ENCODE results near the gene NAMPT. TPM values are rescaled to one million over a fixed set of nuclear protein-coding genes. Genes with fewer than 3 reads are reported as not detected.

Gene NAMPT
- total and polyA plus RNA-seq, 4 experiments from 2014 or later = 13.3 to 24.9 (median 17.7) TPM

DNA sequence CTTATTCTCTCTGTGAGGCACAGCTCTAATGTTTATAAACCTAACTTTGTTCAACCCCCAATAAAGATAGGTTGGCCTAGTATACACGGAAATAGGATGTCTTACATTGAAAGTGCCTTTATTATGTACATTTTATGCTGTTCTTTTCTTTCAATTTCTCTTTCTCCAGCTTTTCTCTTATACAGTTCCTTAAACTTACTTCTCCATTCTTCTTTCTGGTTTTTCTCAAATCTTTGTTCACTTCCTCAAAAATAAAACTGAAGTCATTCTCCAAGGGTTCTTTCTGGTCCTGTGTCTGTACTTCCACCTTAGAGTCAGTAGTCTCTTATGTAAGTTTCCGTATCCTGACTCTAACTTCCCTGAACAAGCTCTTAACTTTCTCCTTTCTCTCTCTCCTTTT lies 29.2 kb upstream of the NAMPT start:
- Mint-ChIP-seq H3K9me3 (peaks cover 0 to 7% (median 0%) of the 10 kb centered on the region in 8 donors), H3K4me3 (no peak overlapping the region), H3K4me1 (no peaks in the 10 kb centered on the region), H3K27ac (no peak overlapping the region), H3K36me3 (no peaks in the 10 kb centered on the region), H3K27me3 (peaks cover 4 to 18% of the 10 kb centered on the region in 2 donors)
- Histone ChIP-seq H3K4me3 (ENCODE audit: low read length in 2 of 2) (no peak overlapping the region), H3K27ac (ENCODE audit: low read depth, low read length) (no peak overlapping the region), H3K36me3 (ENCODE audit: insufficient read depth, low read length) (no peaks in the 10 kb centered on the region), H3K9me3 (ENCODE audit: control insufficient read depth in 1 of 2, low read length in 2 of 2) (no peaks in the 10 kb centered on the region), H3K4me1 (ENCODE audit: insufficient read depth, low read length) (no peaks in the 10 kb centered on the region), H3K27me3 (ENCODE audit: insufficient read depth, low read length) (no peaks in the 10 kb centered on the region)
- POLR2A ChIA-PET (ENCODE audit: partially characterized antibody) = no interaction called here
- CTCF ChIA-PET (ENCODE audit: partially characterized antibody) = no interaction called here
- no peak for DNase-seq
- intact Hi-C loops (cut with micrococcal nuclease) = no loop called here

DNA sequence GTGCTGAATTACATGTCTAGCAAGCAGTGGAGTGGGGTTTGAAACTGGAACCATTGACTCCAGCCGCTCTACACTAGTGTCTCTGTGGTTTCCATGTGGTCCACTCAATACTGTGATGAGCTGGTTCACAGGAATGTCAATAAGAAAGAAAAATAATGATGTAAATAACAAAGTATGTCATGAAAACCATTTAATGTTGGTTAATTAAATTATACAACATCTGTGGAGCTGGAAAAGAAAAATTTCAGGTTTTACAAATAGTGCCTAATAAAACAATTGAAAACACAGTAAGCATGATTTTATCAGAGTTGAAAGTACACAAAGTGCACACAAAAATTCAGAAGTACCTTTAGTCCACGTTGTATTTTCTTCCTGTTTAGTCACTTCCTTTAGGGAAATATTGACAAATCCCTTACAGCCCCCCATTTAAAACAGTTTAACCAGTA lies 28.7 kb upstream of the NAMPT start:
- DNase-seq = no peak
- Histone ChIP-seq H3K9me3 (ENCODE audit: control insufficient read depth in 1 of 2, low read length in 2 of 2) (no peaks in the 10 kb centered on the region), H3K27me3 (ENCODE audit: insufficient read depth, low read length) (no peaks in the 10 kb centered on the region), H3K4me3 (ENCODE audit: low read length in 2 of 2) (no peak overlapping the region), H3K4me1 (ENCODE audit: insufficient read depth, low read length) (no peaks in the 10 kb centered on the region), H3K36me3 (ENCODE audit: insufficient read depth, low read length) (no peaks in the 10 kb centered on the region), H3K27ac (ENCODE audit: low read depth, low read length) (no peak overlapping the region)
- Mint-ChIP-seq H3K4me3 (no peak overlapping the region), H3K27ac (no peak overlapping the region), H3K36me3 (no peaks in the 10 kb centered on the region), H3K27me3 (peaks cover 4 to 14% of the 10 kb centered on the region in 2 donors), H3K9me3 (peaks cover 0 to 7% (median 0%) of the 10 kb centered on the region in 8 donors), H3K4me1 (no peaks in the 10 kb centered on the region)
- intact Hi-C loops (cut with micrococcal nuclease) = no loop called here
- CTCF ChIA-PET (ENCODE audit: partially characterized antibody) = no interaction called here
- POLR2A ChIA-PET (ENCODE audit: partially characterized antibody) = no interaction called here

DNA sequence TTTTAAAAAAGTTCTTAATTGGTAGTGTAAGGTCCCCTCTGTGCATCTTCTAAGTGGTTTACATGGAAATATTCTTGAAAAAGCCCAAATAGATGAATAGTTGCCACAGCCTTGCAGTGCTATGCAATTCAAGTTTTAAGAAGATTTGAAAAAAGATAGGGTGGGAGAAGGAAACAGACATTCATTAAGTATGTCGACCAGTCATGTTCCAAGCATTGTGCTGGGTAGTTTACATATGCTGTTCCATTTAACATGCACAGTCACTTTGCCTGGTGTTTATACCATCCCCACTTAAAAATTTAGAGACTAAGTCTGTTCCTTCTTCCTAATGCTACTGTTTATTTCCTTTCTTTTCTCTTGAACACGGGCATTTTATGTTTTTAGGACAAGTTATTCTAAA lies 28.1 kb upstream of the NAMPT start:
- intact Hi-C loops (cut with micrococcal nuclease) = no loop called here
- Mint-ChIP-seq H3K4me3 (no peak overlapping the region), H3K27me3 (peaks cover 4 to 13% of the 10 kb centered on the region in 2 donors), H3K36me3 (no peaks in the 10 kb centered on the region), H3K9me3 (peaks cover 0 to 7% (median 0%) of the 10 kb centered on the region in 8 donors), H3K4me1 (no peaks in the 10 kb centered on the region), H3K27ac (no peak overlapping the region)
- no peak for DNase-seq
- Histone ChIP-seq H3K4me1 (ENCODE audit: insufficient read depth, low read length) (no peaks in the 10 kb centered on the region), H3K9me3 (ENCODE audit: control insufficient read depth in 1 of 2, low read length in 2 of 2) (no peaks in the 10 kb centered on the region), H3K27me3 (ENCODE audit: insufficient read depth, low read length) (no peaks in the 10 kb centered on the region), H3K4me3 (ENCODE audit: low read length in 2 of 2) (no peak overlapping the region), H3K27ac (ENCODE audit: low read depth, low read length) (no peak overlapping the region), H3K36me3 (ENCODE audit: insufficient read depth, low read length) (no peaks in the 10 kb centered on the region)
- ChIA-PET POLR2A (ENCODE audit: partially characterized antibody) (no interaction called here), CTCF (ENCODE audit: partially characterized antibody) (no interaction called here)

DNA sequence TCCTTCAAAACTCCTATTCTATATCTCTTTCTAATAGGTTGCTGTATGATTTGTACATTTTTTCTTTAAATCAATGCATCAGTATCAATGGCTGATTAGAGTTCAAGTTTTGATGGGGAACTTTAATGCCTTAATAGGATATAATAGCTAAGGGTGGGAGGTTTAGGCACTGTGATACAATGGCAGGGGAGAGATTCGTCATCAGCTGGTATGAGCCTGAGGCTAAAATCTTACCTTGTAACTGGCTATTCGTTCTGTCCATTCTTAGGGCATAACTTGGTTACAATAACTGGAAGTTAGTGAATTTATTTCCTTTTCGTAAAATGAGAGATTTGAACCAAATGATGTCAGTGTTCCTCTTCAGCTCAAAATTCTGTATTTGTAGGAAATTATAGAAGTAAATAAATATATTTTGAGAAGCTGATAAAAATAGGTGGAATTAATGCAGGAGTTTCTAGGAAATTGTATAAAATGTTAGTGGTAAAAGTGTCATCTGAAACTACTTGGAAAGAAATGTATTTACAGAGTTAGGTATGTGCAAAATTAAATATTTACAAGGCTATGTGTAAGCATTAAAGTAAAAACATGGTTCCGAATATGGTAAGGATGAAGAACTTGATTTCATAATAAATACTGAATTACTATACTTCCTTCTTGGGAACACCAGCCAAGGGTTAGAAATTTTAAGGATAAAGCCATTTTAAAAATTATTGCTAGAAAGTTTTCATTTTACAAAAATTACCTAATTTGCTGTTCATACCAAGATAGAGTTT lies 27.5 kb upstream of the NAMPT start:
- Histone ChIP-seq H3K4me1 (ENCODE audit: insufficient read depth, low read length) (no peaks in the 10 kb centered on the region), H3K9me3 (ENCODE audit: control insufficient read depth in 1 of 2, low read length in 2 of 2) (no peaks in the 10 kb centered on the region), H3K27me3 (ENCODE audit: insufficient read depth, low read length) (no peaks in the 10 kb centered on the region), H3K27ac (ENCODE audit: low read depth, low read length) (no peak overlapping the region), H3K36me3 (ENCODE audit: insufficient read depth, low read length) (no peaks in the 10 kb centered on the region), H3K4me3 (ENCODE audit: low read length in 2 of 2) (no peak overlapping the region)
- DNase-seq = no peak
- Mint-ChIP-seq H3K27ac (no peak overlapping the region), H3K27me3 (peaks cover 4 to 13% of the 10 kb centered on the region in 2 donors), H3K9me3 (peaks cover 0 to 7% (median 0%) of the 10 kb centered on the region in 8 donors), H3K4me3 (no peak overlapping the region), H3K4me1 (no peaks in the 10 kb centered on the region), H3K36me3 (no peaks in the 10 kb centered on the region)
- POLR2A ChIA-PET (ENCODE audit: partially characterized antibody) = no interaction called here
- intact Hi-C loops (cut with micrococcal nuclease) = no loop called here
- CTCF ChIA-PET (ENCODE audit: partially characterized antibody) = no interaction called here

DNA sequence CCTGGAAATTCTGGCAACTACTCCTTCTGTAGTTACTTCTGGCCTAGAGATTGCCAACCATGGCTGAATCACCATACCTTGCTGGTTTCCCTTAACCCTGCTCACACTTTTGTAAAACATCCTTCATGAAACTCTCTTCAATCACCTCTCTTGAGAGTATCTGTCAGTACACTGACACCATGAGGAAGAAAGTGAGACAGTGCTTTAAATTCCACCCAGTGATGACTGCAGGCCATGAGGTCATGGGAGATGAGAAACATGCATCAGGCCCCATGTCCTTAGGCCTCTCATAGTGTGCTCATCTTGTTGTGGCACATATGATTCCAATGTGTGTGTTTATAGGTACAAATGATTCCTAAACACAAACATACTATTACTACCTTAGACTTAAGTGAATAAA lies 24.6 kb upstream of the NAMPT start:
- no peak overlapping the region for H3K27ac Mint-ChIP-seq
- no peaks in the 10 kb centered on the region for H3K27me3 ChIP-seq (ENCODE audit: insufficient read depth, low read length)
- ChIA-PET CTCF (ENCODE audit: partially characterized antibody) (no interaction called here), POLR2A (ENCODE audit: partially characterized antibody) (no interaction called here)
- intact Hi-C loops (cut with micrococcal nuclease) = no loop called here
- no peaks in the 10 kb centered on the region for H3K4me1 Mint-ChIP-seq
- H3K4me3 ChIP-seq (ENCODE audit: low read length in 2 of 2) = no peak overlapping the region
- no peaks in the 10 kb centered on the region for H3K4me1 ChIP-seq (ENCODE audit: insufficient read depth, low read length)
- no peak overlapping the region for H3K27ac ChIP-seq (ENCODE audit: low read depth, low read length)
- H3K27me3 Mint-ChIP-seq = peaks cover 0 to 21% of the 10 kb centered on the region in 2 donors
- DNase-seq = no peak
- peaks cover 0 to 11% (median 6%) of the 10 kb centered on the region in 8 donors for H3K9me3 Mint-ChIP-seq
- H3K36me3 ChIP-seq (ENCODE audit: insufficient read depth, low read length) = no peaks in the 10 kb centered on the region
- no peak overlapping the region for H3K4me3 Mint-ChIP-seq
- H3K9me3 ChIP-seq (ENCODE audit: control insufficient read depth in 1 of 2, low read length in 2 of 2) = no peaks in the 10 kb centered on the region
- no peaks in the 10 kb centered on the region for H3K36me3 Mint-ChIP-seq

DNA sequence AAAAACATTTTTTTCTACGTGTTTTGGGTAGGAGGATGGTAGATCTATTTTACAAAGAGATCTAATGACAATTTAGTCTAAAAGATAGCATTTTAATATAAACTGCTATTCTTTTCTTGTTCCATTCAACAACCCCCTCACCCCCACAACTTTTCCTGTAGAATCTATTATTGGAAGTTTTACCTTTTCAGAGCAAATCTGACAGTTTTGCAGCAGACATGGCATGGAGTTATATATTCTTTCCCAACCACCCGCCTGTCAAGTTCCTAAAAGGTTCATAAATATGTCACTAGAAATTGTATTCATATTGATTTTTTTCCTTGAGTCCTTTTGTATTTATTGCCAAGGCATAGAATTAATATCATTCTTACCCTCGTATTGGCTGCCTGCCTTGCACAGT lies 21.5 kb upstream of the NAMPT start:
- no peak for DNase-seq
- Histone ChIP-seq H3K27ac (ENCODE audit: low read depth, low read length) (no peak overlapping the region), H3K36me3 (ENCODE audit: insufficient read depth, low read length) (no peaks in the 10 kb centered on the region), H3K4me3 (ENCODE audit: low read length in 2 of 2) (no peak overlapping the region), H3K4me1 (ENCODE audit: insufficient read depth, low read length) (no peaks in the 10 kb centered on the region), H3K9me3 (ENCODE audit: control insufficient read depth in 1 of 2, low read length in 2 of 2) (no peaks in the 10 kb centered on the region), H3K27me3 (ENCODE audit: insufficient read depth, low read length) (no peaks in the 10 kb centered on the region)
- ChIA-PET POLR2A (ENCODE audit: partially characterized antibody) (no interaction called here), CTCF (ENCODE audit: partially characterized antibody) (no interaction called here)
- peaks cover 0 to 24% of the 10 kb centered on the region in 2 donors for H3K27me3 Mint-ChIP-seq
- no peak overlapping the region for H3K27ac Mint-ChIP-seq
- H3K4me3 Mint-ChIP-seq = no peak overlapping the region
- peaks cover 0 to 5% of the 10 kb centered on the region in 2 donors for H3K36me3 Mint-ChIP-seq
- intact Hi-C loops (cut with micrococcal nuclease) = no loop called here
- no peaks in the 10 kb centered on the region for H3K4me1 Mint-ChIP-seq
- H3K9me3 Mint-ChIP-seq = peaks cover 8 to 33% (median 27%) of the 10 kb centered on the region in 8 donors

DNA sequence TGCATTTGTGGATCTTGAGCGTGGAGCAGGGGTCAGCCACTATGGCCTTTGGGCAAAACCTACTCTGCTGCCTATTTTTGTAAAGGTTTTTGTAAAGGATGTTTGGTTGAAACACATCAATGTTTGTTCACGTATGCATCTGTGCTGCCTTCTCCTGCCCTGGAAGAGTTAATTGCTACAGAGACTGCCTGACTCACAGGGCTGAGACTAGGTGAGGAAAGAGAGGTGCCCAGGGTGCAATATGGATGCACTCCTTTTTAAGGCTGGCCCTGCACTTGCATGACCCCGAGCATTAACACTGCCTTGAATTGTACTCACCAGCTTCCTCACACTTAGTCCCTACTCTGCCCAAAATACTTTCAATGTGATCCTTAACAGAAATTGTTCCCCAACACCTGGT lies 20.9 kb upstream of the NAMPT start:
- CTCF ChIA-PET (ENCODE audit: partially characterized antibody) = no interaction called here
- POLR2A ChIA-PET (ENCODE audit: partially characterized antibody) = no interaction called here
- H3K36me3 ChIP-seq (ENCODE audit: insufficient read depth, low read length) = no peaks in the 10 kb centered on the region
- no peaks in the 10 kb centered on the region for H3K4me1 ChIP-seq (ENCODE audit: insufficient read depth, low read length)
- Mint-ChIP-seq H3K4me1 (no peaks in the 10 kb centered on the region), H3K9me3 (peaks cover 11 to 38% (median 32%) of the 10 kb centered on the region in 8 donors), H3K4me3 (no peak overlapping the region), H3K36me3 (peaks cover 0 to 5% of the 10 kb centered on the region in 2 donors), H3K27me3 (peaks cover 1 to 26% of the 10 kb centered on the region in 2 donors), H3K27ac (no peak overlapping the region)
- H3K27me3 ChIP-seq (ENCODE audit: insufficient read depth, low read length) = no peaks in the 10 kb centered on the region
- H3K9me3 ChIP-seq (ENCODE audit: control insufficient read depth in 1 of 2, low read length in 2 of 2) = no peaks in the 10 kb centered on the region
- DNase-seq = no peak
- no peak overlapping the region for H3K27ac ChIP-seq (ENCODE audit: low read depth, low read length)
- intact Hi-C loops (cut with micrococcal nuclease) = no loop called here
- no peak overlapping the region for H3K4me3 ChIP-seq (ENCODE audit: low read length in 2 of 2)

All from CD4-positive, alpha-beta memory T cell (primary cell).